Skin of body (tissue), 2 donors: ENCODE data around the gene CASP4. TPM values are rescaled to one million over a fixed set of nuclear protein-coding genes. Genes with fewer than 3 reads are reported as not detected.
"Not testable (repeated sequence)": the region's sequence is repeated elsewhere in the genome, so short reads cannot be mapped to it uniquely, and the experiment has no call there.

Source experiments
- DNase-seq: peaks from one replicate; lab custom pipeline; 2025; lab: John Stamatoyannopoulos, UW
- total RNA-seq: library from RNA; depleted of rRNA; stranded (reverse); fragments of >200 nt; gene quantifications from one replicate; pipeline ENCODE4 v1.2.3, GENCODE V29; 2014

The CASP4 gene
- total RNA-seq, 1 donor from 2014 or later, result 70.0 TPM

- no peak for DNase-seq
These were observed 11.1 kb downstream of the CASP4 start for GRCh38 chr11:104957280-104957679.

- no peak for DNase-seq
These were observed 11.8 kb downstream of the CASP4 start for GRCh38 chr11:104956528-104956927.

- no peak for DNase-seq
These were observed 21.5 kb downstream of the CASP4 start for GRCh38 chr11:104946907-104947306.

- no peak for DNase-seq
These were observed 24.3 kb downstream of the CASP4 start for GRCh38 chr11:104944076-104944475.

GRCh38 chr11:104943561-104943960 lies 24.8 kb downstream of the CASP4 start:
- DNase-seq, result no peak

- DNase-seq, result no peak
These were observed 33.8 kb downstream of the CASP4 start for GRCh38 chr11:104934594-104934993.

GRCh38 chr11:104934073-104934472 lies 34.3 kb downstream of the CASP4 start:
- not testable (repeated sequence) for DNase-seq

GRCh38 chr11:104928811-104929210 lies 39.6 kb downstream of the CASP4 start:
- DNase-seq, result no peak

DNA sequence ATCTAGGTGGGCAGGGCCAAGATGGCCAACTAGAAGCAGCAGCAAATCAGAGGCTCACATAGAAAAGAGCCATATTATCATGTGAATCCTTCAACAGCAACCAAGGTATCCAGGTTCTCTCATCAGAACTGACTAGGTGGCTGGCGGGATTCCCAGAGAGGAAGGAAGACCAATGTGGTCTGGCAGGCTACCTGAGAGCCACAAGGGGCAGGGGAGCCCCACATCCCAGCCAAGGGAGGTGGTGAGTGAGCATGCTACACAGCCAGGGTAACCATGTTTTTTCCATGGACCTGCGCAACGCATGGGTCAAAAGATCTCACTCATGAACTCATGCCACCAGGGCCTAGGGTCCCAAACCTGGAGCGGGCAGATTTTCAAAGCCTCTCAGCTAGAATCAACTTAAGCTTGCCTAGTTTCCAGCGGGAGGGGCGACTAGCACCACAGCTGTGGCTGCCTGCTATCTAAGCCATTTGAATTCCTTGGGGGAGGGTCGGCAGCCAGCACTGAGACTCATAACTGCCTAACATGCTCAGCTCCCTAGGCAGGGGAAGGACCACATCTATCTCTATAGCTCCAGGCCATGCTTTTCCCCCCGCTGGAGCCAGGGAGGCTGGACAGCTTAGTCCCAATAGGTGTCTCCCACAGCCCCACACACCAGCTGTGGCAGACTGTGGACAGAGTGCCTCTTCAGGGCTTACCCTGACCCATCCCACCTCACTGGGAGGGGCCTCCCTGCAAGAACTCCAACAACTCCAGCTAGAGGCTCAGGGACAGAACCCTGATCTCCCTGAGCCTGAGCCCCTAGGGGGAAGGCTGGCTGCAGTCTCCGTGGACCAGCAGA lies 41.4 kb downstream of the CASP4 start:
- DNase-seq, result no peak

DNA sequence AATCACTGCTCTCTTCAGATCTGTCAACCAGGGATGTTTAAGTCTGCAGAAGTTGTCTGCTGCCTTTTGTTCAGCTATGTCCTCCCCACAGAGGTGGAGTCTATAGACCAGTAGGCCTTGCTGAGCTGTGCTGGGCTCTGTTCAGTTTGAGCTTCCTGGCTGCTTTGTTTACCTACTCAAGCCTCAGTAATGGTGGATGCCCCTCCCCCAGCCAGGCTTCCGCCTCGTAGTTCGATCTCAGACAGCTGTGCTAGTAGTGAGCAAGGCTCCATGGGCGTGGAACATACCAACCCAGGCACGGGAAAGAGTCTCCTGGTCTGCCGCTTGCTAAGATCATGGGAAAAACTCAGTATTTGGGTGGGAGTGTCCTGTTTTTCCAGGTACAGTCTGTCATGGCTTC lies 42.5 kb downstream of the CASP4 start:
- no peak for DNase-seq

- peak; percentile 91 for DNase-seq
These were observed 50.1 kb downstream of the CASP4 start for GRCh38 chr11:104918113-104918824.

DNA sequence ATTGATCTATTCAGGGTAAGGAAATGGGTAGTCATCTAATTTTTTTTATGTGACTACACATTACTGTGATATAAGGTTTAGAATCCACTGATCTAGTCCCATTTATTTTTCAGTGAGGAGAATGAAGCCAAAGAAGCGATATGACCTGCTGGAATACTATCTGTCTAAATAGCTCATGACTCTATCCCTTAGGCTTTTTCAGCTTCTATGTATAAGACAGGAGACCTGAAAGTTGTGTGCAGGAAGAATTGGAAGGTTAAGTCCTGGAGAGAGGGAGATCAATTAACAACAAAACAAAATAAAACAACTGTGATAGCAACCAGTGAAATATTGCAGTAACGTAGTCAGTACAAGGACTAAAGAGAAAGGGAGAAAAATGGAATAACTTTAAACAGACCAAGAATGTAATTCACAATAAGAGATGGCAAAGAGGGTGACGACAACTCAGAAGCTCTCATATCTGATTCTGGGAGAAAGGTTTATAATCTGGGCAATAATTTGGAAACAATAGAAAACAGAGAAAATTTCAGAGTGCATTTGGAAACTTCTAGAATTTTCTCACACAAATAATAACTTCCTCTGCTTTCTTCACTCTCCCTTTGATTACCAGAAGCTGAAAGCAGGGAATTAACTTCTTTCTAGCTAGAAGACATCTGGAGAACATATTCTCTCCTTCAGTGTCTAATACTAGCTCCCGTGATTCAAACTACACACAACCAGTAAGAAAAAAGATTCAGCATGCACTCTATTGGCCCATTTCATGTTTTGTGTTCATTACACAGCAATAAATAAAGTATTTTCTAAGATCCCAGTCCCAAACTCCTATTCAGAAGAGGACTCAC lies 50.9 kb downstream of the CASP4 start:
- no peak for DNase-seq

DNA sequence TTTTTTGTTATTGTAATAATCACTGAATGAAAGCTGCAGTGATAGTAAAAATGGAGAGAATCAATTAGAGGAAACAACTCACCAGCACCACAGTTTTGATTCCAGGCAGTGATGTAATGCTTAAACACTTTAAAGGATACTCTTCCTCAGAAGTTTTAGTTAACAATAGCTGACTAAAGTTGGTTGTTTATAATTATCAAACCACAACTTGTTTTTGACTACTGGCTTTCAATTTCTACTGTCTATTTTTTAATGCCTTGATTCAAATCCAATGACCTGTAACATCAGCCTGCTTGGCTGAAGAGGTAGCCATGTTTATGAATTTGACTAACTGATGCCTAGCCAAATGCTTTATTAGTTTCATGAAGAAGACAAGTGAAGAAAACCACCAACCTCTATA lies 51.9 kb downstream of the CASP4 start:
- no peak for DNase-seq

- no peak for DNase-seq
These were observed 56.3 kb downstream of the CASP4 start for GRCh38 chr11:104912102-104912501.

DNA sequence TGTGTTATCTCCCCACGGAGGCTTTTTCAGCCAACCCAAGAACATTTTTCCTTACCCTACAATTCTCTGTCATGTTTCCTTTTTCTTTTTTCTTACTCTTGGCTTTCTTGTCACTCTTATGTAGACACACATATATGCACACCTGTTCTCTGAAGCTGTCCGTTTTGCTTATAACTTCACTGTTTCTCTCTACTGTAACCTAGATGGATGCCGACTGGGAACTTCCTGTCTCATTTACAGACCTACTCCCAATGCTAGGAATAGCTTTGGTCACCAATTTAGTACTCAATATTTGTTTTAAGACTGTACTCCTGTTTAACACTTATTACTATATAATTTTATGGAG lies 60.2 kb downstream of the CASP4 start:
- no peak for DNase-seq

DNA sequence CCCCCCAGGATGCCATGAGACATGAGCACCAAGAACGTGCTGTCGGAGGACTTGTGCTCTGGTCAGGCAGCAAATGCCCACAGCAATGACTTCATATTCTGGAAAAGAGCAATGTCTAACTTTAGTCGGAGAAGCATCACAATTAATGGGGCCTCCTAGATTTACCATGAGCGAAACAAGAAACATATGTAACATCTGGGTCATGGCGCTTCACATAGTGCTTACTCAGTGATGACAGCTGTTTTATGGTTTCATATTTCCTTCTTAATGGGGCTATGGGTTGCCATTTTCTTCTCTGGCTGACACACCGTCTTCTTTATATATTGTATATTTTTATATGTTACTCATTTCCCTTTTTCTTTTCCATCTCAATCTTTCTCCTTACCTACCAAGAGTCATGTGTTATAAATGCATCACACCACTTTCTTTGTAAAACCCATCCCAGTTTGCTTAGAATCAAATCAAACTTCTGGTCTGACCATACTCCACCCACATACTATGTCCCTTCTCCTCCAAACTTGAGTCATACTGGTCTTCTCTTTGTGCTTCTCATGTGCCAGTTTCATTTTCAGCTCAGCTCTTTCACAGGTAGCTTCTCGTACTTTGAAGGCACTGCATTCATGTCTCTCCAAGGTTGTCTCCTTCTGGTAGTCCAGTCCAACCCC lies 60.7 kb downstream of the CASP4 start:
- DNase-seq, result peak; percentile 84

- no peak for DNase-seq
These were observed 63.1 kb downstream of the CASP4 start for GRCh38 chr11:104905271-104905670.

GRCh38 chr11:104899226-104899625 lies 69.1 kb downstream of the CASP4 start:
- DNase-seq, result no peak

- DNase-seq, result no peak
These were observed 69.7 kb downstream of the CASP4 start for GRCh38 chr11:104898685-104899013.

DNA sequence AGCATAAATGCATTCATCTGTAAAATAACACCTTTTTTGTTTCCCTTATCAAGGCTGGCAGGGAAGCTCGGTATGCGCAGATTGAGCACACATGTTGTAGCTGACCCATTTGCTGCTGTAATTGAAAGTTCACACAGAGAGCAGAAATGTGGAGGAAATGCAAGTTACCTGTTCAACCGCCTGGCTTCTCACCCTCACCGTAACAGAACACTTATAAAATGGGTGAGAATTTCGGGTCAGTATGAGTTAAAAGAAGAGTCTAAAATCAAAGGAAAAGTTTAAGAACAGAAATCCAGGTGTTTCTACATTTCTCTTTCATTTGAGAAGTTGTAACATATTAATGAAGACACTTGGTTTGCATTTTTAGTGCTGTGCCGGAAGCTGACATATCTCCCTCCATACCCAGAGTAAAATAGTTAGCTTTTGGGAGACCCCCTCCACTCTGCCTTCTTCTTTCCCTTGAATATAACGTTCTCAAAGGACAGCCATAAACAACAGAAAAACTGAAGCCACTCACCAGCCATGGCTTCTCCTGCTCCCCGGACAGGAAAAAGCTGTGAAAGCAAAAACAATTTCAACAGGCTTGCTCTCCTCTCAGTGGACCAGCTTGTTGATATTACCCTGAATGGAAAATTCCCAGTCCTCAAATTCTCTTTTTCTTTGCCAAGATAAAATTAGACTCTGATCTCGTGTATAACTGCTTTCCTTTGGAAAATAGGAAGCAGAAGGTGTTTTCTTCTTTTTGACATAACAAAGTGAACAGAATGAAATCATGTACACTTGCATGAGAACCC lies 70.3 kb downstream of the CASP4 start, which contains the start of gene CASP12:
TSS of gene CASP12 (minus strand) at position 570 of the 794 bp plus-strand sequence.
- peak; percentile 48 for DNase-seq

DNA sequence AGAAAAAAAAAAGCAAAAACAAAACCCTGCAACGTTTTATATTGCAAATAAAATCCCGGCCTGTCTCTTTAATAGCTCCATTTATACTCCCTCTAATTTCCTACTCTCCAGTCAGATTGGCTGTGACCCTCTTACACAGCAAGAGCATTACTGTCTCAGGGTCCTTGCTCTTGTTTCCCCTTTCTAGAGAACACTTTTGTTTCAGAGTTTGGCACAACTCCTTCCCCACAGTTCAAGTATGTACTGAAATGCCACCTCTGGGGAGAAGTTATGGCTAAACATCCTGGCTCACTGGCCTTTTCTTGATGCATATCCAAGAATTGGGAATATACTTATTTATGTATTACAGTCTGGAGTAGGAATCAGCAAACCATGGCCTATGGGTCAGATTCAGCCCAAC lies 72.7 kb downstream of the CASP4 start:
- DNase-seq, result peak; percentile 25
